HG03175 (cell line): ENCODE data around the gene CRYGS.
"Not testable (repeated sequence)": the region's sequence is repeated elsewhere in the genome, so short reads cannot be mapped to it uniquely, and the experiment has no call there.

Experiments used
- ATAC-seq: cut with Tn5 transposase; IDR thresholded peaks from one replicate; pipeline ENCODE4 v1.9.1; 2021; ENCODE audit warnings: mild to moderate bottlenecking, moderate library complexity; ENCODE audit not compliant: unreplicated experiment

The CRYGS gene

GRCh38 chr3:186544281-186544680, at the start of gene CRYGS:
Gene CRYGS, minus strand, starts transcription at chr3:186544380. Its CDS starts 54 bp downstream, at chr3:186544326.
- no peak for ATAC-seq

- ATAC-seq: no peak
Observed at GRCh38 chr3:186593862-186594261, 49.7 kb upstream of the CRYGS start.

GRCh38 chr3:186592682-186593081, 48.5 kb upstream of the CRYGS start:
- ATAC-seq: no peak

- ATAC-seq: no peak
Observed at GRCh38 chr3:186590580-186591295, 46.6 kb upstream of the CRYGS start.

- ATAC-seq: no peak
Observed at GRCh38 chr3:186589856-186590579, 45.8 kb upstream of the CRYGS start.

- ATAC-seq: no peak
Observed at GRCh38 chr3:186589121-186589520, 44.9 kb upstream of the CRYGS start.

GRCh38 chr3:186588632-186589031, 44.5 kb upstream of the CRYGS start:
- ATAC-seq: no peak

- no peak for ATAC-seq
Observed at GRCh38 chr3:186587183-186587582, 43.0 kb upstream of the CRYGS start.

GRCh38 chr3:186586245-186586644, 42.1 kb upstream of the CRYGS start:
- ATAC-seq: not testable (repeated sequence)

GRCh38 chr3:186583831-186584230, 39.7 kb upstream of the CRYGS start:
- ATAC-seq: no peak

GRCh38 chr3:186582541-186582940, 38.4 kb upstream of the CRYGS start:
- no peak for ATAC-seq

- ATAC-seq: no peak
Observed at GRCh38 chr3:186580785-186581184, 36.6 kb upstream of the CRYGS start.

- no peak for ATAC-seq
Observed at GRCh38 chr3:186577521-186577920, 33.3 kb upstream of the CRYGS start.

GRCh38 chr3:186571644-186572013, 27.4 kb upstream of the CRYGS start:
- no peak for ATAC-seq

- ATAC-seq: no peak
Observed at GRCh38 chr3:186570941-186571643, 26.9 kb upstream of the CRYGS start.

GRCh38 chr3:186570096-186570940, 26.1 kb upstream of the CRYGS start, which contains the start of gene DNAJB11:
Gene DNAJB11, plus strand, starts transcription at chr3:186570720. Its CDS starts 178 bp downstream, at chr3:186570898.
- peak; percentile 88 for ATAC-seq

- no peak for ATAC-seq
Observed at GRCh38 chr3:186569779-186570095, 25.6 kb upstream of the CRYGS start.

GRCh38 chr3:186569361-186569760, 25.2 kb upstream of the CRYGS start:
- ATAC-seq: not testable (repeated sequence)

GRCh38 chr3:186567072-186567921, 23.1 kb upstream of the CRYGS start, which contains the start of gene TBCCD1:
Gene TBCCD1, minus strand, starts transcription at chr3:186567339. Its CDS starts 3,010 bp downstream, at chr3:186564329.
- peak; percentile 50 for ATAC-seq

GRCh38 chr3:186566772-186567071, 22.5 kb upstream of the CRYGS start:
- no peak for ATAC-seq
